Adrenal gland (tissue), 5 donors: ENCODE data around the gene CYCS.

Experiments
- POLR2A ChIP-seq, 2 donors: fragments of 450-650 bp; IDR thresholded peaks; one replicate each; pipeline ENCODE4 v1.6.1; 2017; ENCODE audit warnings: antibody characterized with exemption in 2 of 2, mild to moderate bottlenecking in 2 of 2, moderate library complexity in 1 of 2
- TF ChIP-seq, protein P1 (sequence below), 6 experiments: fragments of 450-650 bp in 4 of 6; fragments of 200-600 bp in 2 of 6; sonication (generic) in 1 of 6; IDR thresholded peaks; 1 replicate in 5 of 6; 2 replicates in 1 of 6; pipeline versions ENCODE4 v1.5.1 to v1.8.0; 2016 to 2021; ENCODE audit warnings: antibody characterized with exemption in 6 of 6, mild to moderate bottlenecking in 2 of 6, moderate library complexity in 1 of 6
- donor health status: DM: no; HTN: no; CAD: no.

DNA sequence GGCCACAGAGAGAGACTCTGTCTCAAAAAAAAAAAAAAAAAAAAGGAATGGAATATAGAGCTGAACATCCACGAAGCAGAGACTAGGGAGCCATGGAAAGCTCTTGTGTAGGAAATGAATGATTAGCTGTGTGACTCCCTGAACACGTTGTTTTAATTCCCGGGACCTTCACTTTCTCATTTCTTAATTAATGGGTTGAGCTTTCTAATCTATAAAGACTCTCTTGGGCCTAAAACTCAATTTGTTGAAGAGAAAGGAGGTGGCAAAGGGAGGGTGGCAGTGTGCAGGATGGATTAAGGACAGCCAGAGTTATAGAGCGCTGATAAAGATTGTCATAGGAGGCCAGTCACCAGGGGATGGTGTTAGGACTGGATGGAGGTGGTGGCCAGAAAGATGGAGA lies 48.0 kb downstream of the CYCS start:
- TF ChIP-seq, protein P1, sequence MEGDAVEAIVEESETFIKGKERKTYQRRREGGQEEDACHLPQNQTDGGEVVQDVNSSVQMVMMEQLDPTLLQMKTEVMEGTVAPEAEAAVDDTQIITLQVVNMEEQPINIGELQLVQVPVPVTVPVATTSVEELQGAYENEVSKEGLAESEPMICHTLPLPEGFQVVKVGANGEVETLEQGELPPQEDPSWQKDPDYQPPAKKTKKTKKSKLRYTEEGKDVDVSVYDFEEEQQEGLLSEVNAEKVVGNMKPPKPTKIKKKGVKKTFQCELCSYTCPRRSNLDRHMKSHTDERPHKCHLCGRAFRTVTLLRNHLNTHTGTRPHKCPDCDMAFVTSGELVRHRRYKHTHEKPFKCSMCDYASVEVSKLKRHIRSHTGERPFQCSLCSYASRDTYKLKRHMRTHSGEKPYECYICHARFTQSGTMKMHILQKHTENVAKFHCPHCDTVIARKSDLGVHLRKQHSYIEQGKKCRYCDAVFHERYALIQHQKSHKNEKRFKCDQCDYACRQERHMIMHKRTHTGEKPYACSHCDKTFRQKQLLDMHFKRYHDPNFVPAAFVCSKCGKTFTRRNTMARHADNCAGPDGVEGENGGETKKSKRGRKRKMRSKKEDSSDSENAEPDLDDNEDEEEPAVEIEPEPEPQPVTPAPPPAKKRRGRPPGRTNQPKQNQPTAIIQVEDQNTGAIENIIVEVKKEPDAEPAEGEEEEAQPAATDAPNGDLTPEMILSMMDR (IDR thresholded peaks at IDR 0.05), result no peak
- TF ChIP-seq POLR2A (IDR thresholded peaks at IDR 0.05), result no peak
